ENCODE measurements around the gene MIER1.

MIER1 gene

GRCh38 chr1:66933887-66934700, 9.3 kb downstream of the MIER1 start:
- peaks cover 51% of the 10 kb centered on the region for H4K20me1 ChIP-seq (ENCODE audit: low read depth, low read length)
- no peak overlapping the region for H3K27ac ChIP-seq (ENCODE audit: low read depth, low read length)
- no peak for TF ChIP-seq EZH2phosphoT487 (conservative IDR thresholded peaks at IDR 0.05; ENCODE audit: low read length)
- no peak for TF ChIP-seq CTCF (IDR thresholded peaks at IDR 0.05; ENCODE audit: insufficient read depth, low read length, poor library complexity, severe bottlenecking)
- peaks cover 93% of the 10 kb centered on the region for H3K79me2 ChIP-seq (ENCODE audit: insufficient read depth, low read length)
- peaks cover 6% of the 10 kb centered on the region for H3F3A ChIP-seq (ENCODE audit: insufficient read depth)
- H2AFZ ChIP-seq (ENCODE audit: low read depth, low read length, severe bottlenecking), result no peak overlapping the region
- H3K36me3 ChIP-seq (ENCODE audit: low read length), result peaks cover 3% of the 10 kb centered on the region; the same call in 1 of the 2 replicates
- no peaks in the 10 kb centered on the region for H3K9me3 ChIP-seq (ENCODE audit: insufficient read depth, low read length)
- H3K4me3 ChIP-seq (ENCODE audit: insufficient read depth, low read length, poor library complexity, severe bottlenecking), result no peak overlapping the region
- H3K9me2 ChIP-seq (replicated peaks; ENCODE audit: insufficient read depth, low read length), result no peaks in the 10 kb centered on the region
- H3K4me2 ChIP-seq (ENCODE audit: low read depth, low read length, poor library complexity, severe bottlenecking), result peak overlapping the region; percentile 96
- H3K9ac ChIP-seq (ENCODE audit: low read length), result no peak overlapping the region
- H3K27me3 ChIP-seq (ENCODE audit: low read length), result no peaks in the 10 kb centered on the region

- Histone ChIP-seq H3K4me2 (ENCODE audit: low read depth, low read length, poor library complexity, severe bottlenecking) (peak overlapping the region; percentile 4), H3K4me3 (ENCODE audit: insufficient read depth, low read length, poor library complexity, severe bottlenecking) (no peak overlapping the region), H3K27me3 (ENCODE audit: low read length) (no peaks in the 10 kb centered on the region), H3K79me2 (ENCODE audit: insufficient read depth, low read length) (peaks cover 100% of the 10 kb centered on the region), H2AFZ (ENCODE audit: low read depth, low read length, severe bottlenecking) (no peak overlapping the region), H3K36me3 (ENCODE audit: low read length) (peaks cover 23% of the 10 kb centered on the region; the same call in 1 of the 2 replicates), H4K20me1 (ENCODE audit: low read depth, low read length) (peaks cover 39% of the 10 kb centered on the region), H3F3A (ENCODE audit: insufficient read depth) (peaks cover 8% of the 10 kb centered on the region; the same call in 1 of the 2 replicates), H3K9ac (ENCODE audit: low read length) (no peak overlapping the region), H3K9me3 (ENCODE audit: insufficient read depth, low read length) (no peaks in the 10 kb centered on the region), H3K9me2 (replicated peaks; ENCODE audit: insufficient read depth, low read length) (no peaks in the 10 kb centered on the region), H3K27ac (ENCODE audit: low read depth, low read length) (no peak overlapping the region)
- TF ChIP-seq CTCF (IDR thresholded peaks at IDR 0.05; ENCODE audit: insufficient read depth, low read length, poor library complexity, severe bottlenecking) (no peak), EZH2phosphoT487 (conservative IDR thresholded peaks at IDR 0.05; ENCODE audit: low read length) (no peak)
These were observed 12.9 kb downstream of the MIER1 start for GRCh38 chr1:66937529-66938234.

- Histone ChIP-seq H3K9ac (ENCODE audit: low read length) (no peak overlapping the region), H3K27ac (ENCODE audit: low read depth, low read length) (no peak overlapping the region), H3K4me2 (ENCODE audit: low read depth, low read length, poor library complexity, severe bottlenecking) (no peak overlapping the region), H3K4me3 (ENCODE audit: insufficient read depth, low read length, poor library complexity, severe bottlenecking) (no peak overlapping the region), H3F3A (ENCODE audit: insufficient read depth) (peaks cover 8% of the 10 kb centered on the region; the same call in 1 of the 2 replicates), H3K27me3 (ENCODE audit: low read length) (no peaks in the 10 kb centered on the region), H4K20me1 (ENCODE audit: low read depth, low read length) (peaks cover 30% of the 10 kb centered on the region), H3K79me2 (ENCODE audit: insufficient read depth, low read length) (peaks cover 97% of the 10 kb centered on the region), H3K9me2 (replicated peaks; ENCODE audit: insufficient read depth, low read length) (no peaks in the 10 kb centered on the region), H3K9me3 (ENCODE audit: insufficient read depth, low read length) (no peaks in the 10 kb centered on the region), H2AFZ (ENCODE audit: low read depth, low read length, severe bottlenecking) (no peak overlapping the region), H3K36me3 (ENCODE audit: low read length) (peaks cover 26% of the 10 kb centered on the region)
- TF ChIP-seq EZH2phosphoT487 (conservative IDR thresholded peaks at IDR 0.05; ENCODE audit: low read length), result no peak
- no peak for TF ChIP-seq CTCF (IDR thresholded peaks at IDR 0.05; ENCODE audit: insufficient read depth, low read length, poor library complexity, severe bottlenecking)
These were observed 13.8 kb downstream of the MIER1 start for GRCh38 chr1:66938613-66939012.

Data from SU-DHL-6 (cell line).